SU-DHL-6 (cell line): ENCODE measurements around the gene PARP16.

Experiments
- CTCF ChIP-seq: fragments of 200-600 bp; sonication (generic); IDR thresholded peaks from one replicate; pipeline ENCODE4 v1.5.1; 2017; ENCODE audit warnings: antibody characterized with exemption, mild to moderate bottlenecking, low read length, moderate library complexity; ENCODE audit not compliant: insufficient read depth, poor library complexity, severe bottlenecking
- EZH2phosphoT487 ChIP-seq: fragments of 200-600 bp; sonication (generic), shearing (Covaris generic); conservative IDR thresholded peaks from 2 replicates; pipeline ENCODE4 v1.6.1; 2018; ENCODE audit warnings: mild to moderate bottlenecking, antibody characterized with exemption, low read length, moderate library complexity, mixed read lengths

DNA sequence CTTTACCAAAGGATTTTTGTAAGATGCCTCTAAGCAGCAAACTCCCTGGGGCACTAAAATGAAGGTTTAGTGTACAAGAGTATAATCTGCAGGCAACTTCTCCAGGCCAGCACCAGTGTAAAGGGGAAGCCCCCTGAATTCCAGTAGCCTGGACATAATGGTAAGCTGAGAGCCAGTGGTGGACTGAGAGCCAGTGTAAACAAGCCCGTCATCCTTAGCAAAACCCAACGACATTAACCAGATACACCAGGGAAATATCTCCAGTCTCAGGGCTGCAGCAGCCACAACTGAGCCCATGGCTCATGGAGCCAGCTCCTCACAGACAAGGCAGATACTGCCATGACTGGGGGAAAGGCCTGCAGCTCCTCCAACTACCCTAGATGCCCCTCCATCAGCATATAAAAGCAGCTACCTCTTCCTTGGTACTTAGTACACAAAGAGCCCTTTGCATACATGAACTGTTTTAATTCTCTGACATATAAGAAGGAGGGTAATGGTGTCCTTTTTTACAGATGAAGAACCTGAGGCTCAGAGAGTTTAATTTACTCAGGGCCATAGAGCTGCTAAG is 21.7 kb downstream of the PARP16 start:
- TF ChIP-seq CTCF (no peak), EZH2phosphoT487 (no peak)
